ENCODE data around the gene NPTX1. TPM values are rescaled to one million over a fixed set of nuclear protein-coding genes. Genes with fewer than 3 reads are reported as not detected.

Gene NPTX1
- total RNA-seq, 1 donor from 2014 or later = not detected

GRCh38 chr17:80431246-80432195 lies 44.9 kb downstream of the NPTX1 start:
- H3K4me3 ChIP-seq (ENCODE audit: low read depth, low read length) = no peak overlapping the region
- TF ChIP-seq CTCF (conservative IDR thresholded peaks at IDR 0.05; ENCODE audit: low read depth, low read length) = no peak
- DNase-seq (ENCODE audit: low read depth) = no peak

- no peak for DNase-seq (ENCODE audit: low read depth)
- no peak for TF ChIP-seq CTCF (conservative IDR thresholded peaks at IDR 0.05; ENCODE audit: low read depth, low read length)
Observed at GRCh38 chr17:80430446-80431245, 45.8 kb downstream of the NPTX1 start.

DNA sequence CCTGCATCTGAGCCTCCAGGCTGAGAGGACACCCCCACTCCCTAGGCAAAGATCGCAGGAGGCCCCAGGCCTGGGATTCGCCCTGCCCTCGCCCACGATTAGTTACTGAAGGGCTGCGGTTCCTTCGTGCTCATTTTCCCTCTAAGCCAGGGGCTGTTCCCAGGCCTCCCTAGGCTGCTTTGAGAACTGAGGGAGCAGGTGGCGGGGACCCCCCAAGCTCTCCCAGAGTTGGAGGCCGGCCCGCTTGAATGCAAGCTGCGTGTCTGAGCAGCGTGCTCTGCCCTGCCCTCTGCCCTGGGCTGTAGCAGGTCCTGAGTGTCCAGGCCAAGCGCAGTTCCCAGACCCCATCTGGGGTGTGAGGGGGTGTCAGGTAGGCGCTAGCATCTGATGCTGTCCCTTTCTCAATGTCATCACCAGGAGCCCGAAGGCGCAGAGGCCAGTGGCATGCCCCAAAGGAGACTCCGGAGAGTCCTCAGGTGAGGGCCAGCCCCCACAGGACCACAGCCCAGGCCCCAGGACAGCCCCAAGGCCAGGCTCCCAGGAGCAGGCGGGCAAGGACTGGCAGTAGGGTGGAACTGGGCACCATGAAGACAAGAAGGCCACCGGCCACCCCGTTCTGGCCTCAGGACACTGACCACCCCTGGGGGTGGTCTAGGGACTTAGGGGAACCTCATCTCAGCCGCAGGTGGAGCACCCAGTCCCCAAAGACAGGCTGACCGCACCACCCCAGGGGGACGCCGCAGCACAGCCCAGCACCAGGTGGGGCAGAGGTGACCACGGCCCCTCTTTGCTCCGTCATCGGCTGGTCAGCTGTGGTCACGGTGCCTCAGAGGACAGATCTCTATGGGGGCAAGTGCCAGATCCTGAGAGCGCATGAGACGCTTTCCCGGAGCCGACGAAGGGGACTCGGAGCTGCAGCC lies 46.8 kb downstream of the NPTX1 start:
- DNase-seq (ENCODE audit: low read depth) = no peak
- no peak for TF ChIP-seq CTCF (conservative IDR thresholded peaks at IDR 0.05; ENCODE audit: low read depth, low read length)
- H3K4me3 ChIP-seq (ENCODE audit: low read depth, low read length) = no peak overlapping the region

More at GRCh38 chr17:80430446-80431245, 45.8 kb downstream of the NPTX1 start:
- no peak overlapping the region for H3K4me3 ChIP-seq (ENCODE audit: low read depth, low read length)

GRCh38 chr17:80428796-80429195 lies 47.6 kb downstream of the NPTX1 start:
- no peak overlapping the region for H3K4me3 ChIP-seq (ENCODE audit: low read depth, low read length)
- no peak for DNase-seq (ENCODE audit: low read depth)
- TF ChIP-seq CTCF (conservative IDR thresholded peaks at IDR 0.05; ENCODE audit: low read depth, low read length) = no peak

- H3K4me3 ChIP-seq (ENCODE audit: low read depth, low read length) = no peak overlapping the region
- no peak for TF ChIP-seq CTCF (conservative IDR thresholded peaks at IDR 0.05; ENCODE audit: low read depth, low read length)
- no peak for DNase-seq (ENCODE audit: low read depth)
Observed at GRCh38 chr17:80428363-80428762, 48.0 kb downstream of the NPTX1 start.
